Activated naive CD4-positive, alpha-beta T cell treated with anti-CD3 and anti-CD28 coated beads, Interleukin-2, amount 50 U/mL, for 72 hours (primary cell): ENCODE measurements around the gene KNOP1. TPM values are rescaled to one million over a fixed set of nuclear protein-coding genes. Genes with fewer than 3 reads are reported as not detected.

Experiments used
- ATAC-seq, 2 donors: fragments of 150-1000 bp; cut with Tn5 transposase; 2 replicates each; pipeline ENCODE4 v1.10.0; 2021; ENCODE audit warnings: mild to moderate bottlenecking in 2 of 2, moderate library complexity in 2 of 2
- DNase-seq, 2 donors: peaks; one replicate each; pipeline ENCODE4 v3.0.0; 2021 to 2022; ENCODE audit warnings: low spot score in 2 of 2
- H3K27ac Mint-ChIP-seq, 2 donors: one replicate each; pipeline ENCODE4 v1.8.0; 2022; ENCODE audit warnings: mild to moderate bottlenecking in 2 of 2, mixed read lengths in 2 of 2
- H3K36me3 Mint-ChIP-seq, 2 donors: one replicate each; pipeline ENCODE4 v1.8.0; 2022; ENCODE audit warnings: mixed read lengths in 2 of 2
- H3K9me3 Mint-ChIP-seq, 2 donors: one replicate each; pipeline ENCODE4 v1.8.0; 2022; ENCODE audit warnings: mixed read lengths in 2 of 2
- total RNA-seq, 2 donors: library from RNA; stranded (reverse); gene quantifications; one replicate each; pipeline ENCODE4 v1.2.3, GENCODE V29; 2022

KNOP1 gene
- total RNA-seq, result 10 to 100 TPM; 18.7 to 23.6 TPM

GRCh38 chr16:19717741-19718623, at the start of gene KNOP1, which contains the start of gene IQCK:
KNOP1 (minus strand) TSS chr16:19718227; CDS start chr16:19715035, 3,192 bp downstream.
IQCK (plus strand) TSS chr16:19718271; CDS start chr16:19718307, 36 bp downstream.
- H3K36me3 Mint-ChIP-seq, result peaks cover 15 to 20% of the 10 kb centered on the region in 2 donors
- no peaks in the 10 kb centered on the region for H3K9me3 Mint-ChIP-seq
- DNase-seq (peak; percentile 86 to 92), ATAC-seq (peak; percentile 97)
- peak within 1 kb of the TSS; percentile 90 to 96 for H3K27ac Mint-ChIP-seq

DNA sequence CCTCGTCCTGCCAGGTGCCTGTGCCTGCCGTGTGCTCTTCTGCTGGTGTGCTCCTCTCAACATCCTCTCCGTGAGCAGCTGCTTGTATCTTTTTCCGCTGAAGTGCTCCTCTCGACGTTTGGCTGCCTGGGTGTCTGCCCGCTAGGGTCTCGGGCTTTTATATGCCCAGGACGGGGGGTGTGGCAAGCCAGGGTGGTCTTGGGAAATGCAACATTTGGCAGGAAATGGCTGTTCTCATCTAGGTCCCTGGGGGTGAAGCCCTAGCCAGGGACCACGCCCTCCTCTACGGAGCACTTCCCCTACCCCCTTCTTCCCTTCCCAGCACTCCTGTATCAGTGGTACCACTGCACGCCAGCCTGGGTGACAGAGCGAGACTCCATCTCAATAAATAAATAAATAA, 49.5 kb upstream of the KNOP1 start:
- ATAC-seq (no peak), DNase-seq (no peak)
- Mint-ChIP-seq H3K9me3 (peaks cover 12 to 15% of the 10 kb centered on the region in 2 donors), H3K36me3 (peaks cover 6 to 18% of the 10 kb centered on the region in 2 donors), H3K27ac (no peak overlapping the region)

DNA sequence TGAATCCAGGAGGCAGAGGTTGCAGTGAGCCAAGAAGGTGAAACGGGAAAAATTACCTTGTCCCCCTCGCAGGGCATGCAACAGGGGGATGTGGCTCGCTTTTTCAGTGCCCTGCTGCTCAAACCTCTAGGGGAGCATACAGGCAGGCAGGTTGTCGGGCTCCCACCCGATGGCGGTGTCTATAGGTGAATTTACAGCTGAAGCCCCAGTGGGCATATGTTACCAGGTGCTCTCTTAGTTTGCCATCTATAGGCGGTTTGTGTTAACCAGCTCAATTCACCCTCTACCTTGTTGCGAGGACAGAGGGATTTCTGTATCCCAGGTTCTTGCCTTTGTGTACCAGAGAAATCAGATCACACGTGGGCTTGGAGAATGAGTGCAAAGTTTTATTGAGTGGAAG, 49.0 kb upstream of the KNOP1 start:
- Mint-ChIP-seq H3K9me3 (peaks cover 12 to 15% of the 10 kb centered on the region in 2 donors), H3K27ac (no peak overlapping the region), H3K36me3 (peaks cover 6 to 18% of the 10 kb centered on the region in 2 donors)
- no peak for ATAC-seq
- DNase-seq, result no peak

- H3K36me3 Mint-ChIP-seq, result peaks cover 6 to 18% of the 10 kb centered on the region in 2 donors
- no peak overlapping the region for H3K27ac Mint-ChIP-seq
- DNase-seq (no peak), ATAC-seq (no peak)
- peaks cover 12 to 15% of the 10 kb centered on the region in 2 donors for H3K9me3 Mint-ChIP-seq
These were observed 48.5 kb upstream of the KNOP1 start for GRCh38 chr16:19766554-19766884.

DNA sequence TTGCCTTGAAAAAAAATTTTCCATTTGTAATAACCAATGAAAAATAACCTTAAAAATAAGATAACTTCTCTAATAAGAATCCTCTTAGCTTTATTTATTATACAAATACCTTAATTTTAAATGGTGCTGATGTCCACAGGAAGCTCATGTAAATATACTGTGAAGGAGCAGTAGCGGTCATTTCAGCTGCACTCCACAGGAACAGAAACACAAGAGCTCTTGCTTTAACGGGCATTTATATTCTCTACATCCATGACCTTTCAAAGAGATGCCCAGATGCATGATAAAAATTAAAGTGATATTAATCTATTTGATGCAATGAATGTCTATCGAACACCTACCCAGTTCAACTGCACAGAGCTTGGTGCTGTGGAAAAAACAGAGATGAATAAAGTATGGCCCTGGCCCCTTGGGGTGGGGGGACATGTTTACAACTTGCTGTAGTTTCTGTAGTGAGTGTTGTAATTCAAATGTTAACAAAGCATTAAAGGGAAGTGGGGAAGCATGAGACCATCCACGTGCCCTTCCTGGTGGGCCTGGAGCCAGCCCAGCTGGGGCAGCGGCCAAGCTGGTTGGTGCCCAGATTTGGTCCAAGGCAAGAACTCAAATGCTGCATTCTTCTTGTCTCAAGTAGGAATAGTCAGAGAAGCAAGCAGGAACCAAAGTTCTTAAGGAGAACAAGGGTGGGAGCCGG, 48.0 kb upstream of the KNOP1 start:
- Mint-ChIP-seq H3K36me3 (peaks cover 6 to 18% of the 10 kb centered on the region in 2 donors), H3K9me3 (peaks cover 12 to 15% of the 10 kb centered on the region in 2 donors), H3K27ac (no peak overlapping the region)
- no peak for ATAC-seq
- DNase-seq, result no peak

DNA sequence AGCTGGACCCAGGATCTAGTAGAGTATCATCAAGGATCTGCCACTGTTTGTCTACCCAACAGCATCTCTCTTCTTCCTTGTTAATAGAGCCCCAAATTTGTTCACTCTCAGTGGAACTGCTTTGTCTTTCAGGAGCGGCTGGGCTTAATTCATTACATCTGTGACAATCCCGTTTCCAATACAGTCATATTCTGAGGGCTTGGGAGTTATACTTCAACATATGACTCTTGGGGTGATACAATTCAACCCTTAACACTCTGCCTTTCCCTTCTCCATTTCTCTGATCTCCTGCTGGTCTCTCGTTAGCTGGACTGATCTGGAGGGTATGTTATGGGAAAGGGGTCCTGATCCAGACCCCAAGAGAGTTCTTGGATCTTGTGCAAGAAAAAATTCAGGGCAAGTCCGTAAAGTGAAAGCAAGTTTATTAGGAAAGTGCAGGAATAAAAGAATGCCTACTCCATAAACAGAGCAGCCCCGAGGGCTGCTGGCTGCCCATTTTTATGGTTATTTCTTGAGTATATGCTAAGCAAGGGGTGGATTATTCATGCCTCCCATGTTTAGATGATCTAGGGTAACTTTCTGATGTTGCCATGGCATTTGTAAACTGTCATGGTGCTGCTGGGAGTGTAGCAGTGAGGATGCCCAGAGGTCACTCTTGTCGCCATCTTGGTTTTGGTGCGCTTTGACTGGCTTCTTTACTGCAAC, 42.5 kb upstream of the KNOP1 start:
- no peak for DNase-seq
- H3K36me3 Mint-ChIP-seq, result no peaks in the 10 kb centered on the region
- no peaks in the 10 kb centered on the region for H3K9me3 Mint-ChIP-seq
- no peak overlapping the region for H3K27ac Mint-ChIP-seq
- ATAC-seq, result no peak

- Mint-ChIP-seq H3K9me3 (no peaks in the 10 kb centered on the region), H3K27ac (no peak overlapping the region), H3K36me3 (no peaks in the 10 kb centered on the region)
- DNase-seq (no peak), ATAC-seq (no peak)
These were observed 40.0 kb upstream of the KNOP1 start for GRCh38 chr16:19757762-19758595.

DNA sequence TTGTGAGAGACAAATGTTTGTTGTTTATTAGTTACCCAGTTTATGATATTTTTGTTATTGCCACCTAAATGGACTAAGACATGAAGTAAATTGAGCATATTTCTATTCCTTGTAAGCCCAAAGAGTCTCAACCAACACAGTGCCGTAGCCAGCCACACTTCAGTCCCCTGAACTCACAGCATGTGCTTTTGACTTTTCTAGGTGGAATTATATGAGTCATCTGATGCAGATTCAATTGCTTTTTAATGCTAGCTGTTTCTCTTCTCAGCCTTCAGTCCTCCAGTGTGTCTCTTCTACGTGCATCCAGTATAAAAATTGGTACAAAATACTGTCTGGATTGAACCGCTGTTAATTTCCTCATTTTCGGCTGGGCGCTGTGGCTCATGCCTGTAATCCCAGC, 39.0 kb upstream of the KNOP1 start:
- H3K27ac Mint-ChIP-seq, result no peak overlapping the region
- ATAC-seq (no peak), DNase-seq (no peak)
- no peaks in the 10 kb centered on the region for H3K9me3 Mint-ChIP-seq
- H3K36me3 Mint-ChIP-seq, result no peaks in the 10 kb centered on the region

DNA sequence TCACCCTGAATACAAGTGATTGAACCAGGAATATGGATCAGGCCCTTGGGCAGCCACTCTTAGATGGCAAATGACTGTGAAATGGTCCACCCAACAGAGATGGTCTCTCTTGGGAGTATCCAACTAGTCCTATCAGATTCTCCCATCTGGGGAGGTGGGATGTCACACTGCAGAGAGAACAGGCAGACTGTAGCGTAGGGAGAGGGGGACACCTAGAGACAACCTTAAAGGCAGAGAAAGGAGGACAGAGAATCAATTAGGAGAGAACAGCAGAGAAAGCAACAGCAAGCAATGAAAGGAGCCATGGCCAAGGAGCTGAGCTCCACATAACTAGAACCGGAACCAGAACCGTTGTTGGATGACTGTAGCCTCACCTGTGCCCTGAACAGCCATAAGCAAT, 37.2 kb upstream of the KNOP1 start:
- H3K36me3 Mint-ChIP-seq, result no peaks in the 10 kb centered on the region
- ATAC-seq (no peak), DNase-seq (no peak)
- H3K27ac Mint-ChIP-seq, result no peak overlapping the region
- H3K9me3 Mint-ChIP-seq, result no peaks in the 10 kb centered on the region

DNA sequence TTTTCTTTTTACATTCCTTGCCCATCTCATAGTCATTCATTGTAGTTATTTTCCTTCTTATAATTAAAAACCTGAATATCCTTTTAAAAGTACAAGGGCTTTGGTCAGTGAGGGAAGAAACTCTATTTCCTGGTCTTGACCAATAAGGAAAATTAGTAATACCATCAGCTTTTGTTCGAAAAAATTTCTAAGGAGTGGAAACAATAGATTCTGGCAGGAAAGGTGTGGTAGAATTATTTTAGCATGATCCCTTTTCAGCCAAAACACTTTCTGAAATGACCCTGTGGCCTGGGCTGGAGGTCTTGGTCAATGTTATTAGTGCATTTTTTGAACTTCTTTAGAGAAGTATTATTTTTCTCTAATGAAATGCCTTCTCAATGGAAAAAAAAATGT, 36.6 kb upstream of the KNOP1 start:
- Mint-ChIP-seq H3K9me3 (no peaks in the 10 kb centered on the region), H3K36me3 (no peaks in the 10 kb centered on the region), H3K27ac (no peak overlapping the region)
- ATAC-seq (no peak), DNase-seq (no peak)

DNA sequence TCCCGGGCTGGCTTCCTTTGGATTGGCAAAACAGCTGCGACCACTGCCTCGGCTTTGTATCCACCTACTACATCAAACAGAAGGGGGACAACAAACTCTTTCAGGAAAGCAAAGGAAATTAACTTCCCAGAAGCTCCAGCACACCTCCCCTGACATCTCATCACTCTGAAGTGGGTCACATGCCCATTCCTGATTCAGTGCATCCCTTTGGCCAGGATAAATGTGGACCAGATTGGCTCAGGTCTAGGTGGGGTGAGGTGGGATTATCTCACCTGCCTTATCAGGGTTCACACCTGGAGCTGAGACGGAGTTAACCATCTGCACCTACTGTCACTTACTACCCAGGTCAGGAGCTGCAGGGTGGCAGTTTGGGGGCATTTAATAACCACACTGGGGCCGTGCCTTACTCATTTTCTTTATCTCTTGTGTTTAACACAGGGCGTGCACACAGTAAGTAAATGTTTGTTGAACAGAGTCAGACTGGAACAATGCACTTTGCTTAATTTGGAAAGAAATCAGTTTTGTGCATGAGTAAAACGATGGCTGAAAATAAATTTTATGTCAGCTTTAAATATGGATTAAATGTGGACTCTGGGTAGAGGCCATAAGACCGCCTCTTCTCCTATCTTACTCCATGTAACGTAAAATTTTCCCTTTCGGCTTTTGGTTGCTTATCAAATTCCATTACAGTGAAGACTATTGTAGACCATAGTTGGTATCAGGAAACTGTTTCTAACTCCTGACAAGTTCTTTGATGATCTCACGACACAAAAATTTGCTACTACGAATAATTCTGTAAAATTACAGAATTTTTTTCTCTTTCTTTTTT, 36.0 kb upstream of the KNOP1 start:
- Mint-ChIP-seq H3K36me3 (no peaks in the 10 kb centered on the region), H3K9me3 (no peaks in the 10 kb centered on the region), H3K27ac (no peak overlapping the region)
- no peak for ATAC-seq
- no peak for DNase-seq

- Mint-ChIP-seq H3K9me3 (no peaks in the 10 kb centered on the region), H3K36me3 (no peaks in the 10 kb centered on the region), H3K27ac (no peak overlapping the region)
- ATAC-seq (no peak), DNase-seq (no peak)
These were observed 33.7 kb upstream of the KNOP1 start for GRCh38 chr16:19751478-19752385.

DNA sequence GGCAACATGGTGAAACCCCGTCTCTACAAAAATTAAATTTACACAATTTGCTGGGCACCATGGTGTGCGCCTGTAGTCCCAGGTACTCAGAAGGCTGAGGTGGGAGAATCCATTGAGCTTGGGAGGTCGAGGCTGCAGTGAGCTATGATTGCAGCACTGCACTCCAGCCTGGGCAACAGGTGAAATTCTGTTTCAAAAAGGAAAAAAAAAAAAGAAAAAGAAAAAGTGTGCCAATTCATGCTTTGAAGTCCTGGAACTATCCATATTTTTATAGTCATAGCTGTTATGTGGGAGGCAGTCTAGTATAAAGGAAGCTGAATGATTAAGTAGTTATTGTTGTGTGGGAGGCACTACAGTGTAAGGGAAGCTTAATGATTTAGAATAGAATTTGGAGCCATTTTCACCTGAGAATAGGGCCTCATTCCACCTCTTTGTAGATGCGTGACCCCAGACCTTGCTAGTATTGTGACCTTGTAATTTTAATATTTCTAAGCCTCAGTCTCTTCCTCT, 31.6 kb upstream of the KNOP1 start:
- ATAC-seq (no peak), DNase-seq (no peak)
- Mint-ChIP-seq H3K27ac (no peak overlapping the region), H3K36me3 (no peaks in the 10 kb centered on the region), H3K9me3 (no peaks in the 10 kb centered on the region)

DNA sequence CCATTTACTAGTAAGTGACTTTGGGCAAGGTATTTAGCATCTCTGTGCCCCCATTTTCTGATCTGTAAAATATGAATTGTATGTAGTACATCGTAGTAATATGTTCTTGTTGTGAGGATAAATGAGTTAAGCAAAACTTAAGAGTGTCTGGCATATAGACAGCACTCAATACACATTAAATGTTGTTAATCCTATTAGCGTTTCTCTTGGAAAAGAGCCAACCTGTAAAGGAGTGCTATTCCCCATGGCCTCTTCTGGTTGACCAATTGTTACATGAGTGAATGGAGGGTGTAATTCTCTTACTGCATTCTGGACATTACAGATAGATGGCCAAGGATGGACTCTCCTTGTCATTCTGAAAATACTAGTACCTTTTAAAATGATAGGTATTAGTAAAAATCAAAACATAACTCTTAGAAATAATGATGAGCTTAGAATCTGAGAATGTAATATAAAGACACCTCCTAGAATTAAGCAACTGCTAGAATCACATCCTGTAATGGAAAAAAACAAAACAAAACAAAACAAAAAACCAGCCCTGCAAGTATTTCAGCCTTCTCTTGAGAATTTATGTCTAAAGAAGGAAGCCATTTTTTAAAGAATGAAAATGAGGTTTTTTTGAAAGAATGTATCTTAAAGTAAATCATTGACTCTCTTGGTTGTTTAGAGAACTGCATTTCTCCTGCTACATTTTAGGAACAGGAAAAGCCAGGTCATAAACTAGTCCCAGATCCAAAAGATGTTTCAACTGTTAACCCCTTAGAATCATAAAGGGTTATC, 30.6 kb upstream of the KNOP1 start:
- Mint-ChIP-seq H3K9me3 (no peaks in the 10 kb centered on the region), H3K36me3 (no peaks in the 10 kb centered on the region), H3K27ac (no peak overlapping the region)
- no peak for DNase-seq
- ATAC-seq, result no peak
